ENCODE results near the gene RIN3.

- TF ChIP-seq, protein P1, sequence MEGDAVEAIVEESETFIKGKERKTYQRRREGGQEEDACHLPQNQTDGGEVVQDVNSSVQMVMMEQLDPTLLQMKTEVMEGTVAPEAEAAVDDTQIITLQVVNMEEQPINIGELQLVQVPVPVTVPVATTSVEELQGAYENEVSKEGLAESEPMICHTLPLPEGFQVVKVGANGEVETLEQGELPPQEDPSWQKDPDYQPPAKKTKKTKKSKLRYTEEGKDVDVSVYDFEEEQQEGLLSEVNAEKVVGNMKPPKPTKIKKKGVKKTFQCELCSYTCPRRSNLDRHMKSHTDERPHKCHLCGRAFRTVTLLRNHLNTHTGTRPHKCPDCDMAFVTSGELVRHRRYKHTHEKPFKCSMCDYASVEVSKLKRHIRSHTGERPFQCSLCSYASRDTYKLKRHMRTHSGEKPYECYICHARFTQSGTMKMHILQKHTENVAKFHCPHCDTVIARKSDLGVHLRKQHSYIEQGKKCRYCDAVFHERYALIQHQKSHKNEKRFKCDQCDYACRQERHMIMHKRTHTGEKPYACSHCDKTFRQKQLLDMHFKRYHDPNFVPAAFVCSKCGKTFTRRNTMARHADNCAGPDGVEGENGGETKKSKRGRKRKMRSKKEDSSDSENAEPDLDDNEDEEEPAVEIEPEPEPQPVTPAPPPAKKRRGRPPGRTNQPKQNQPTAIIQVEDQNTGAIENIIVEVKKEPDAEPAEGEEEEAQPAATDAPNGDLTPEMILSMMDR (conservative IDR thresholded peaks at IDR 0.05; ENCODE audit: low read depth, low read length): no peak
- TF ChIP-seq POLR2A (IDR thresholded peaks at IDR 0.05; ENCODE audit: low read depth, low read length): no peak
- TF ChIP-seq ELK1 (IDR thresholded peaks at IDR 0.05; ENCODE audit: borderline replicate concordance, low read depth, low read length): no peak
- TF ChIP-seq RAD21 (IDR thresholded peaks at IDR 0.05; ENCODE audit: low read length): no peak
- TF ChIP-seq RCOR1 (IDR thresholded peaks at IDR 0.05; ENCODE audit: insufficient replicate concordance, low read length): no peak
- no peak for TF ChIP-seq USF2 (IDR thresholded peaks at IDR 0.05; ENCODE audit: low read depth, low read length)
- TF ChIP-seq MAFK (IDR thresholded peaks at IDR 0.05; ENCODE audit: low read depth, low read length): no peak
- TF ChIP-seq SMC3 (IDR thresholded peaks at IDR 0.05; ENCODE audit: low read depth, low read length): no peak
- no peak for TF ChIP-seq BHLHE40 (IDR thresholded peaks at IDR 0.05; ENCODE audit: low read depth, low read length)
- TF ChIP-seq CEBPB (IDR thresholded peaks at IDR 0.05; ENCODE audit: low read depth, low read length): no peak
- TF ChIP-seq MXI1 (IDR thresholded peaks at IDR 0.05; ENCODE audit: borderline replicate concordance, low read depth, low read length): no peak
- no peak for TF ChIP-seq MAZ (IDR thresholded peaks at IDR 0.05; ENCODE audit: borderline replicate concordance, low read depth, low read length)
Measured at GRCh38 chr14:92719421-92719820, 205.8 kb downstream of the RIN3 start.
